IMR-90 (cell line): ENCODE measurements around the gene POLG2.

ENCODE experiments used
- CEBPB ChIP-seq: IDR thresholded peaks from 2 replicates; pipeline ENCODE4 v1.6.1; 2012; ENCODE audit warnings: low read depth, low read length, improper control_type of control experiment
- MXI1 ChIP-seq: IDR thresholded peaks from 2 replicates; pipeline ENCODE4 v1.6.1; 2012; ENCODE audit warnings: low read depth, mild to moderate bottlenecking, low read length, moderate library complexity, borderline replicate concordance
- POLR2A ChIP-seq: IDR thresholded peaks from 2 replicates; pipeline ENCODE4 v1.6.1; 2012; ENCODE audit warnings: mild to moderate bottlenecking, low read depth, low read length
- RCOR1 ChIP-seq: IDR thresholded peaks from 2 replicates; pipeline ENCODE4 v1.6.1; 2012; ENCODE audit warnings: mild to moderate bottlenecking, low read length, improper control_type of control experiment; ENCODE audit not compliant: insufficient replicate concordance
- RFX5 ChIP-seq: IDR thresholded peaks from 2 replicates; pipeline ENCODE4 v1.8.0; 2012; ENCODE audit warnings: low read depth, mild to moderate bottlenecking, low read length, moderate library complexity
- TF ChIP-seq, protein P1 (sequence below): conservative IDR thresholded peaks from 2 replicates; pipeline ENCODE4 v1.5.1; 2012; ENCODE audit warnings: mild to moderate bottlenecking, low read depth, low read length, improper control_type of control experiment
- TF ChIP-seq, protein P2 (sequence below): fragments of 150-350 bp; IDR thresholded peaks from 2 replicates; pipeline ENCODE4 v1.6.1; 2017; ENCODE audit warnings: mild to moderate bottlenecking, antibody characterized with exemption, low read length, low read depth
- TF ChIP-seq, protein P3 (sequence below): fragments of 150-350 bp; IDR thresholded peaks from 2 replicates; pipeline ENCODE4 v1.6.1; 2016; ENCODE audit warnings: low read depth, mild to moderate bottlenecking, low read length, moderate library complexity, borderline replicate concordance

DNA sequence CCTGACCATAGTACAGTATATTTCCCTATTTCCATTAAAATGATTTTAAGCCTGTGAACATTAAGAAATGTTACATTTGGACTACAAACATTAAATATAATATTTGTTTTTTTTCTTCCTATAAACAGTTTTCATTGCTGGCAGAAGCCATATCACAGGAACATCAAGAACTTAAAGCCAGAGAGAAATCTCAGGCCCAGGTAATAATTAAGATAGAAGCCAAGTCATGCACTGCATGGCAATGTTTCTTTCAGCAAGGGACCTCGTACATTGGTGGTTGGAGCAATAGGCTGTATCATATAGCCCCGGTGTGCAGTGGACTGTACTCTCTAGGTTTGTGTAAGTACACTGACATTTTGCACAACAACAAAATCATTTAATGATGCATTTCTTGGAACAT lies 40.1 kb upstream of the POLG2 start:
- TF ChIP-seq POLR2A, result no peak
- TF ChIP-seq, protein P1, sequence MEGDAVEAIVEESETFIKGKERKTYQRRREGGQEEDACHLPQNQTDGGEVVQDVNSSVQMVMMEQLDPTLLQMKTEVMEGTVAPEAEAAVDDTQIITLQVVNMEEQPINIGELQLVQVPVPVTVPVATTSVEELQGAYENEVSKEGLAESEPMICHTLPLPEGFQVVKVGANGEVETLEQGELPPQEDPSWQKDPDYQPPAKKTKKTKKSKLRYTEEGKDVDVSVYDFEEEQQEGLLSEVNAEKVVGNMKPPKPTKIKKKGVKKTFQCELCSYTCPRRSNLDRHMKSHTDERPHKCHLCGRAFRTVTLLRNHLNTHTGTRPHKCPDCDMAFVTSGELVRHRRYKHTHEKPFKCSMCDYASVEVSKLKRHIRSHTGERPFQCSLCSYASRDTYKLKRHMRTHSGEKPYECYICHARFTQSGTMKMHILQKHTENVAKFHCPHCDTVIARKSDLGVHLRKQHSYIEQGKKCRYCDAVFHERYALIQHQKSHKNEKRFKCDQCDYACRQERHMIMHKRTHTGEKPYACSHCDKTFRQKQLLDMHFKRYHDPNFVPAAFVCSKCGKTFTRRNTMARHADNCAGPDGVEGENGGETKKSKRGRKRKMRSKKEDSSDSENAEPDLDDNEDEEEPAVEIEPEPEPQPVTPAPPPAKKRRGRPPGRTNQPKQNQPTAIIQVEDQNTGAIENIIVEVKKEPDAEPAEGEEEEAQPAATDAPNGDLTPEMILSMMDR, result no peak
- no peak for TF ChIP-seq MXI1
- no peak for TF ChIP-seq RCOR1
- TF ChIP-seq, protein P2, sequence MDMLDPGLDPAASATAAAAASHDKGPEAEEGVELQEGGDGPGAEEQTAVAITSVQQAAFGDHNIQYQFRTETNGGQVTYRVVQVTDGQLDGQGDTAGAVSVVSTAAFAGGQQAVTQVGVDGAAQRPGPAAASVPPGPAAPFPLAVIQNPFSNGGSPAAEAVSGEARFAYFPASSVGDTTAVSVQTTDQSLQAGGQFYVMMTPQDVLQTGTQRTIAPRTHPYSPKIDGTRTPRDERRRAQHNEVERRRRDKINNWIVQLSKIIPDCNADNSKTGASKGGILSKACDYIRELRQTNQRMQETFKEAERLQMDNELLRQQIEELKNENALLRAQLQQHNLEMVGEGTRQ, result no peak
- TF ChIP-seq RFX5, result no peak
- no peak for TF ChIP-seq CEBPB
- TF ChIP-seq, protein P3, sequence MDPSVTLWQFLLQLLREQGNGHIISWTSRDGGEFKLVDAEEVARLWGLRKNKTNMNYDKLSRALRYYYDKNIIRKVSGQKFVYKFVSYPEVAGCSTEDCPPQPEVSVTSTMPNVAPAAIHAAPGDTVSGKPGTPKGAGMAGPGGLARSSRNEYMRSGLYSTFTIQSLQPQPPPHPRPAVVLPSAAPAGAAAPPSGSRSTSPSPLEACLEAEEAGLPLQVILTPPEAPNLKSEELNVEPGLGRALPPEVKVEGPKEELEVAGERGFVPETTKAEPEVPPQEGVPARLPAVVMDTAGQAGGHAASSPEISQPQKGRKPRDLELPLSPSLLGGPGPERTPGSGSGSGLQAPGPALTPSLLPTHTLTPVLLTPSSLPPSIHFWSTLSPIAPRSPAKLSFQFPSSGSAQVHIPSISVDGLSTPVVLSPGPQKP, result no peak
